ENCODE results near the gene PTPRN2.

- TF ChIP-seq GATA2 (IDR thresholded peaks at IDR 0.05; ENCODE audit: low read depth, low read length) (no peak), GATA3 (IDR thresholded peaks at IDR 0.05; ENCODE audit: low read depth, low read length) (no peak)
Observed at GRCh38 chr7:158062661-158063060, 525.0 kb downstream of the PTPRN2 start.

All from SH-SY5Y (cell line).